GM23248 (cell line): Measurements from ENCODE around the gene GASK1A.

Experiments used
- EZH2 ChIP-seq: fragments of 200-600 bp; sonication (generic); IDR thresholded peaks from 2 replicates; pipeline ENCODE4 v1.6.1; 2018; ENCODE audit warnings: antibody characterized with exemption, mild to moderate bottlenecking; ENCODE audit not compliant: insufficient read depth, poor library complexity, severe bottlenecking
- EZH2phosphoT487 ChIP-seq: fragments of 200-600 bp; sonication (generic); IDR thresholded peaks from 2 replicates; pipeline ENCODE4 v1.6.1; 2018; ENCODE audit warnings: antibody characterized with exemption, moderate library complexity, mild to moderate bottlenecking, low read depth; ENCODE audit not compliant: insufficient read depth

- TF ChIP-seq EZH2 (no peak), EZH2phosphoT487 (no peak)
These were observed 35.8 kb downstream of the GASK1A start for GRCh38 chr3:43014956-43015355.
